ENCODE measurements around the gene LZTS3. TPM values are rescaled to one million over a fixed set of nuclear protein-coding genes. Genes with fewer than 3 reads are reported as not detected.
A peak's percentile ranks its signal among the peaks of the same experiment; 100 is the strongest.

Gene LZTS3
- total and polyA plus RNA-seq, 2 of the 13 experiments (the other 11 are each of a cell fraction or from before 2014, with no cell fraction given) = 10.1 to 31.3 TPM

DNA sequence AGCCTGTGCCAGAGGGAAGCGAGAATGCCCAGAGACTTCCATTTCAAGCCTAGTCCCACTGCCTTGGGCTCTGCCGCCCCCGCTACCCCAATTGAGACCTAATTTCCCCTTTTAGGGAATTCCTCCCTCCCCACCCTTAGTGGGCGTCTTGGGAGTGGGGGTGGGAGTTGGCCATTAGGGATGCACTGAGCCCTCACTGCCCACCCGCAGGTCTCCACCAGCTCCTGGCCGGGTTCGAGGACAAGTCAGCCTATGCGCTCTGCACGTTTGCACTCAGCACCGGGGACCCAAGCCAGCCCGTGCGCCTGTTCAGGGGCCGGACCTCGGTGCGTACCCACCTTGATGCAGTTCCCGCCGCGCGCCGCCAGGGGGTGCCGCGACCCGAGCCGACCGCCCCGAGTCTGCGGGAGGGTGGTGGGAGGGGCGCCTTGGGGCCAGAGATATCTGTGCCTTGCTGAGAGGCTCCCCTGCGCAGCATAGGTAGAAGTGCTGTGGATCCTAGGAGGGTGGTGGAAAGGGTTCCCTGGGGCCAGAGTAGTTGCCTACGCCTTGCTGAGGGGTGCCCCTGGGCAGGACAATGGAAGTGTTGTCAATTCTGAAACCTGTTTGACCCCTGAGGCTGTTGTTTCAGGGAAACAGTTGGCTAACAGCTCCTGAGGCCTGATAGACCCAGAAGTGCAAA is 45.1 kb upstream of the LZTS3 start (continued):
- TF ChIP-seq, protein P1, sequence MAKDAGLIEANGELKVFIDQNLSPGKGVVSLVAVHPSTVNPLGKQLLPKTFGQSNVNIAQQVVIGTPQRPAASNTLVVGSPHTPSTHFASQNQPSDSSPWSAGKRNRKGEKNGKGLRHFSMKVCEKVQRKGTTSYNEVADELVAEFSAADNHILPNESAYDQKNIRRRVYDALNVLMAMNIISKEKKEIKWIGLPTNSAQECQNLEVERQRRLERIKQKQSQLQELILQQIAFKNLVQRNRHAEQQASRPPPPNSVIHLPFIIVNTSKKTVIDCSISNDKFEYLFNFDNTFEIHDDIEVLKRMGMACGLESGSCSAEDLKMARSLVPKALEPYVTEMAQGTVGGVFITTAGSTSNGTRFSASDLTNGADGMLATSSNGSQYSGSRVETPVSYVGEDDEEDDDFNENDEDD (CRISPR knock-in tag; IDR thresholded peaks at IDR 0.05; ENCODE audit: borderline replicate concordance) = peak; percentile 50; the same call in 1 of the 2 replicates
- TF ChIP-seq, protein P2, sequence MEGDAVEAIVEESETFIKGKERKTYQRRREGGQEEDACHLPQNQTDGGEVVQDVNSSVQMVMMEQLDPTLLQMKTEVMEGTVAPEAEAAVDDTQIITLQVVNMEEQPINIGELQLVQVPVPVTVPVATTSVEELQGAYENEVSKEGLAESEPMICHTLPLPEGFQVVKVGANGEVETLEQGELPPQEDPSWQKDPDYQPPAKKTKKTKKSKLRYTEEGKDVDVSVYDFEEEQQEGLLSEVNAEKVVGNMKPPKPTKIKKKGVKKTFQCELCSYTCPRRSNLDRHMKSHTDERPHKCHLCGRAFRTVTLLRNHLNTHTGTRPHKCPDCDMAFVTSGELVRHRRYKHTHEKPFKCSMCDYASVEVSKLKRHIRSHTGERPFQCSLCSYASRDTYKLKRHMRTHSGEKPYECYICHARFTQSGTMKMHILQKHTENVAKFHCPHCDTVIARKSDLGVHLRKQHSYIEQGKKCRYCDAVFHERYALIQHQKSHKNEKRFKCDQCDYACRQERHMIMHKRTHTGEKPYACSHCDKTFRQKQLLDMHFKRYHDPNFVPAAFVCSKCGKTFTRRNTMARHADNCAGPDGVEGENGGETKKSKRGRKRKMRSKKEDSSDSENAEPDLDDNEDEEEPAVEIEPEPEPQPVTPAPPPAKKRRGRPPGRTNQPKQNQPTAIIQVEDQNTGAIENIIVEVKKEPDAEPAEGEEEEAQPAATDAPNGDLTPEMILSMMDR (CRISPR knock-in tag; IDR thresholded peaks at IDR 0.05) = peak; percentile 100
- peak; percentile 95 for TF ChIP-seq ZNF501 (CRISPR knock-in tag; IDR thresholded peaks at IDR 0.05)
- TF ChIP-seq, protein P3, sequence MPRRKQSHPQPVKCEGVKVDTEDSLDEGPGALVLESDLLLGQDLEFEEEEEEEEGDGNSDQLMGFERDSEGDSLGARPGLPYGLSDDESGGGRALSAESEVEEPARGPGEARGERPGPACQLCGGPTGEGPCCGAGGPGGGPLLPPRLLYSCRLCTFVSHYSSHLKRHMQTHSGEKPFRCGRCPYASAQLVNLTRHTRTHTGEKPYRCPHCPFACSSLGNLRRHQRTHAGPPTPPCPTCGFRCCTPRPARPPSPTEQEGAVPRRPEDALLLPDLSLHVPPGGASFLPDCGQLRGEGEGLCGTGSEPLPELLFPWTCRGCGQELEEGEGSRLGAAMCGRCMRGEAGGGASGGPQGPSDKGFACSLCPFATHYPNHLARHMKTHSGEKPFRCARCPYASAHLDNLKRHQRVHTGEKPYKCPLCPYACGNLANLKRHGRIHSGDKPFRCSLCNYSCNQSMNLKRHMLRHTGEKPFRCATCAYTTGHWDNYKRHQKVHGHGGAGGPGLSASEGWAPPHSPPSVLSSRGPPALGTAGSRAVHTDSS (CRISPR knock-in tag; conservative IDR thresholded peaks at IDR 0.05) = peak; percentile 95; the same call in 1 of the 2 replicates
- peak; percentile 43 for TF ChIP-seq ZNF816 (CRISPR knock-in tag; IDR thresholded peaks at IDR 0.05; ENCODE audit: borderline replicate concordance)
- TF ChIP-seq, protein P4, sequence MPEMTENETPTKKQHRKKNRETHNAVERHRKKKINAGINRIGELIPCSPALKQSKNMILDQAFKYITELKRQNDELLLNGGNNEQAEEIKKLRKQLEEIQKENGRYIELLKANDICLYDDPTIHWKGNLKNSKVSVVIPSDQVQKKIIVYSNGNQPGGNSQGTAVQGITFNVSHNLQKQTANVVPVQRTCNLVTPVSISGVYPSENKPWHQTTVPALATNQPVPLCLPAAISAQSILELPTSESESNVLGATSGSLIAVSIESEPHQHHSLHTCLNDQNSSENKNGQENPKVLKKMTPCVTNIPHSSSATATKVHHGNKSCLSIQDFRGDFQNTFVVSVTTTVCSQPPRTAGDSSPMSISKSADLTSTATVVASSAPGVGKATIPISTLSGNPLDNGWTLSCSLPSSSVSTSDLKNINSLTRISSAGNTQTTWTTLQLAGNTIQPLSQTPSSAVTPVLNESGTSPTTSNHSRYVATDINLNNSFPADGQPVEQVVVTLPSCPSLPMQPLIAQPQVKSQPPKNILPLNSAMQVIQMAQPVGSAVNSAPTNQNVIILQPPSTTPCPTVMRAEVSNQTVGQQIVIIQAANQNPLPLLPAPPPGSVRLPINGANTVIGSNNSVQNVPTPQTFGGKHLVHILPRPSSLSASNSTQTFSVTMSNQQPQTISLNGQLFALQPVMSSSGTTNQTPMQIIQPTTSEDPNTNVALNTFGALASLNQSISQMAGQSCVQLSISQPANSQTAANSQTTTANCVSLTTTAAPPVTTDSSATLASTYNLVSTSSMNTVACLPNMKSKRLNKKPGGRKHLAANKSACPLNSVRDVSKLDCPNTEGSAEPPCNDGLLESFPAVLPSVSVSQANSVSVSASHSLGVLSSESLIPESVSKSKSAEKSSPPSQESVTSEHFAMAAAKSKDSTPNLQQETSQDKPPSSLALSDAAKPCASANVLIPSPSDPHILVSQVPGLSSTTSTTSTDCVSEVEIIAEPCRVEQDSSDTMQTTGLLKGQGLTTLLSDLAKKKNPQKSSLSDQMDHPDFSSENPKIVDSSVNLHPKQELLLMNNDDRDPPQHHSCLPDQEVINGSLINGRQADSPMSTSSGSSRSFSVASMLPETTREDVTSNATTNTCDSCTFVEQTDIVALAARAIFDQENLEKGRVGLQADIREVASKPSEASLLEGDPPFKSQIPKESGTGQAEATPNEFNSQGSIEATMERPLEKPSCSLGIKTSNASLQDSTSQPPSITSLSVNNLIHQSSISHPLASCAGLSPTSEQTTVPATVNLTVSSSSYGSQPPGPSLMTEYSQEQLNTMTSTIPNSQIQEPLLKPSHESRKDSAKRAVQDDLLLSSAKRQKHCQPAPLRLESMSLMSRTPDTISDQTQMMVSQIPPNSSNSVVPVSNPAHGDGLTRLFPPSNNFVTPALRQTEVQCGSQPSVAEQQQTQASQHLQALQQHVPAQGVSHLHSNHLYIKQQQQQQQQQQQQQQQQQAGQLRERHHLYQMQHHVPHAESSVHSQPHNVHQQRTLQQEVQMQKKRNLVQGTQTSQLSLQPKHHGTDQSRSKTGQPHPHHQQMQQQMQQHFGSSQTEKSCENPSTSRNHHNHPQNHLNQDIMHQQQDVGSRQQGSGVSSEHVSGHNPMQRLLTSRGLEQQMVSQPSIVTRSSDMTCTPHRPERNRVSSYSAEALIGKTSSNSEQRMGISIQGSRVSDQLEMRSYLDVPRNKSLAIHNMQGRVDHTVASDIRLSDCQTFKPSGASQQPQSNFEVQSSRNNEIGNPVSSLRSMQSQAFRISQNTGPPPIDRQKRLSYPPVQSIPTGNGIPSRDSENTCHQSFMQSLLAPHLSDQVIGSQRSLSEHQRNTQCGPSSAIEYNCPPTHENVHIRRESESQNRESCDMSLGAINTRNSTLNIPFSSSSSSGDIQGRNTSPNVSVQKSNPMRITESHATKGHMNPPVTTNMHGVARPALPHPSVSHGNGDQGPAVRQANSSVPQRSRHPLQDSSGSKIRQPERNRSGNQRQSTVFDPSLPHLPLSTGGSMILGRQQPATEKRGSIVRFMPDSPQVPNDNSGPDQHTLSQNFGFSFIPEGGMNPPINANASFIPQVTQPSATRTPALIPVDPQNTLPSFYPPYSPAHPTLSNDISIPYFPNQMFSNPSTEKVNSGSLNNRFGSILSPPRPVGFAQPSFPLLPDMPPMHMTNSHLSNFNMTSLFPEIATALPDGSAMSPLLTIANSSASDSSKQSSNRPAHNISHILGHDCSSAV (CRISPR knock-in tag; IDR thresholded peaks at IDR 0.05; ENCODE audit: borderline replicate concordance) = 0 out of 2 replicates have a peak, but pooled peaks have one; percentile 43
- no peak; the same call in 1 of the 2 replicates for TF ChIP-seq ZNF274 (CRISPR knock-in tag; IDR thresholded peaks at IDR 0.05)
- TF ChIP-seq, protein P5, sequence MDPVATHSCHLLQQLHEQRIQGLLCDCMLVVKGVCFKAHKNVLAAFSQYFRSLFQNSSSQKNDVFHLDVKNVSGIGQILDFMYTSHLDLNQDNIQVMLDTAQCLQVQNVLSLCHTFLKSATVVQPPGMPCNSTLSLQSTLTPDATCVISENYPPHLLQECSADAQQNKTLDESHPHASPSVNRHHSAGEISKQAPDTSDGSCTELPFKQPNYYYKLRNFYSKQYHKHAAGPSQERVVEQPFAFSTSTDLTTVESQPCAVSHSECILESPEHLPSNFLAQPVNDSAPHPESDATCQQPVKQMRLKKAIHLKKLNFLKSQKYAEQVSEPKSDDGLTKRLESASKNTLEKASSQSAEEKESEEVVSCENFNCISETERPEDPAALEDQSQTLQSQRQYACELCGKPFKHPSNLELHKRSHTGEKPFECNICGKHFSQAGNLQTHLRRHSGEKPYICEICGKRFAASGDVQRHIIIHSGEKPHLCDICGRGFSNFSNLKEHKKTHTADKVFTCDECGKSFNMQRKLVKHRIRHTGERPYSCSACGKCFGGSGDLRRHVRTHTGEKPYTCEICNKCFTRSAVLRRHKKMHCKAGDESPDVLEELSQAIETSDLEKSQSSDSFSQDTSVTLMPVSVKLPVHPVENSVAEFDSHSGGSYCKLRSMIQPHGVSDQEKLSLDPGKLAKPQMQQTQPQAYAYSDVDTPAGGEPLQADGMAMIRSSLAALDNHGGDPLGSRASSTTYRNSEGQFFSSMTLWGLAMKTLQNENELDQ (CRISPR knock-in tag; IDR thresholded peaks at IDR 0.05; ENCODE audit: borderline replicate concordance) = peak; percentile 83; the same call in 1 of the 2 replicates
- TF ChIP-seq REPIN1 (CRISPR knock-in tag; IDR thresholded peaks at IDR 0.05; ENCODE audit: borderline replicate concordance, low read depth) = peak; percentile 95
- no peak for TF ChIP-seq EHMT2 (IDR thresholded peaks at IDR 0.05; ENCODE audit: borderline replicate concordance, low read depth, low read length)
- peak; percentile 71 for TF ChIP-seq ZMYM2 (CRISPR knock-in tag; IDR thresholded peaks at IDR 0.05)
- TF ChIP-seq ATF1 (CRISPR knock-in tag; IDR thresholded peaks at IDR 0.05) = no peak
